ENCODE data around the gene SFTA2. TPM values are rescaled to one million over a fixed set of nuclear protein-coding genes. Genes with fewer than 3 reads are reported as not detected.

SFTA2 gene
- total and polyA plus RNA-seq, 10 donors = 0.08 to 2.6 (median 0.47) TPM; not detected in 7

DNA sequence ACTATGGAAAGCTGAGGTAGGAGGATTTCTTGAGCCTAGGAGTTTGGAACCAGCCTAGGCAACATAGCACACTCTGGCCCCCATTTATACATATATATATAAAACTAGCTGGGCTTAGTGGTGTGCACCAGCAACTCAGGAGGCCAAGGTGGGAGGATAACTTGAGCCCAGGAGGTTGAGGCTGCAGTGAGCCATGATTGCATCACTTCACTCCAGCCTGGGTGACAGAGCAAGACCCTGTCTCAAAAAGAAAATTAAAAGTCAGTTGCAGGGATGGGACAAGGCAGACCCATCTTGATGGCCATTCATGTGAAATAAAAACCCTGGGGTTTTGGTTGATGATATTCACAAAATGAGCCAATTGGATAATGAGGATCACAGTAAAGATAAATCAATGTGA, 30.5 kb downstream of the SFTA2 start:
- TF ChIP-seq POLR2AphosphoS5 (IDR thresholded peaks at IDR 0.05) (no peak), POLR2A (IDR thresholded peaks at IDR 0.05) (no peak)
- TF ChIP-seq, protein P1, sequence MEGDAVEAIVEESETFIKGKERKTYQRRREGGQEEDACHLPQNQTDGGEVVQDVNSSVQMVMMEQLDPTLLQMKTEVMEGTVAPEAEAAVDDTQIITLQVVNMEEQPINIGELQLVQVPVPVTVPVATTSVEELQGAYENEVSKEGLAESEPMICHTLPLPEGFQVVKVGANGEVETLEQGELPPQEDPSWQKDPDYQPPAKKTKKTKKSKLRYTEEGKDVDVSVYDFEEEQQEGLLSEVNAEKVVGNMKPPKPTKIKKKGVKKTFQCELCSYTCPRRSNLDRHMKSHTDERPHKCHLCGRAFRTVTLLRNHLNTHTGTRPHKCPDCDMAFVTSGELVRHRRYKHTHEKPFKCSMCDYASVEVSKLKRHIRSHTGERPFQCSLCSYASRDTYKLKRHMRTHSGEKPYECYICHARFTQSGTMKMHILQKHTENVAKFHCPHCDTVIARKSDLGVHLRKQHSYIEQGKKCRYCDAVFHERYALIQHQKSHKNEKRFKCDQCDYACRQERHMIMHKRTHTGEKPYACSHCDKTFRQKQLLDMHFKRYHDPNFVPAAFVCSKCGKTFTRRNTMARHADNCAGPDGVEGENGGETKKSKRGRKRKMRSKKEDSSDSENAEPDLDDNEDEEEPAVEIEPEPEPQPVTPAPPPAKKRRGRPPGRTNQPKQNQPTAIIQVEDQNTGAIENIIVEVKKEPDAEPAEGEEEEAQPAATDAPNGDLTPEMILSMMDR (IDR thresholded peaks at IDR 0.05 in 8 of 11, conservative IDR thresholded peaks at IDR 0.05 in 3 of 11) = no peak
- Histone ChIP-seq H3K4me1 (peaks cover 0 to 21% (median 4%) of the 10 kb centered on the region in 6 donors), H3K36me3 (peaks cover 0 to 37% (median 25%) of the 10 kb centered on the region in 6 donors), H3K4me3 (no peak overlapping the region), H3K27ac (no peak overlapping the region), H3K27me3 (replicated peaks in 1 of 7) (no peaks in the 10 kb centered on the region), H3K9me3 (no peaks in the 10 kb centered on the region)
- DNase-seq = no peak
- intact Hi-C loops (cut with DNase I; ENCODE audit: low total_unique reads) = no loop called here

DNA sequence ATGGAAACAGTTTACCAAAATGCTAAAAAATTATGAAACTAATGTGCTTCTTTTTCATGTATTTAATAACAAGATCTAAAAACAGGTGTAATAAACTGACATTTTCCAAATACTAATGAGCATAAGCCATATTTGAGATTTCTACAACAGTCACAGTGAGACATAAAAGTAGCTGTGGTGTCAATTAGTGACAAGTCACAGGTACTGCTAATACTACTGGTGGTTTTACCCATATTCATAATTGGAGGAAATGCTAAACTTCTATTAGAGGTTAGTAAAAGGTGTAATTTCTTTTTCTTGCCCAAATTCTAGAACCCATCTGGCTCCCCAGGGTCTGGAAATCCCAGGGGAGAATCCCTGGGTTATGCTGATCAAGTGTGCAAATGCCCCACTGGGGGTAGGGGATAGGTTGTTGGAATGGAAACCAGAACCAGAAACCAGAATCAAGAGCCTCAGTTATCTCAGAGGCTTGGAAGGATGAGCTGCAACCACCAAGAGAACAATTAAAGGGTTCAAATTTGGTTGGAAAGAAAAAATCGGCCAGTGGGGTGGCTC, 31.0 kb downstream of the SFTA2 start:
- Histone ChIP-seq H3K9me3 (no peaks in the 10 kb centered on the region), H3K4me3 (no peak overlapping the region), H3K36me3 (peaks cover 0 to 42% (median 25%) of the 10 kb centered on the region in 6 donors), H3K27ac (no peak overlapping the region), H3K4me1 (peaks cover 0 to 21% (median 4%) of the 10 kb centered on the region in 6 donors), H3K27me3 (replicated peaks in 1 of 7) (no peaks in the 10 kb centered on the region)
- DNase-seq = no peak
- intact Hi-C loops (cut with DNase I; ENCODE audit: low total_unique reads) = no loop called here
- WGBS, 5 donors = 72 to 86% (median 84%) methylated on average over 1 of the region's 1 CpG
- TF ChIP-seq, protein P1 (IDR thresholded peaks at IDR 0.05 in 8 of 11, conservative IDR thresholded peaks at IDR 0.05 in 3 of 11) = no peak
- TF ChIP-seq POLR2AphosphoS5 (IDR thresholded peaks at IDR 0.05) = no peak
- no peak for TF ChIP-seq POLR2A (IDR thresholded peaks at IDR 0.05)

- H3K4me3 ChIP-seq = no peak overlapping the region
- no peaks in the 10 kb centered on the region for H3K27me3 ChIP-seq (replicated peaks in 1 of 7)
- no peak overlapping the region for H3K27ac ChIP-seq
- 82 to 89% (median 87%) methylated on average over 23 of the region's 23 CpGs for WGBS, 5 donors
- peaks cover 0 to 63% (median 27%) of the 10 kb centered on the region in 6 donors for H3K36me3 ChIP-seq
- peaks cover 0 to 20% (median 4%) of the 10 kb centered on the region in 6 donors for H3K4me1 ChIP-seq
- no peaks in the 10 kb centered on the region for H3K9me3 ChIP-seq
- intact Hi-C loops (cut with DNase I; ENCODE audit: low total_unique reads) = no loop called here
- TF ChIP-seq, protein P1 (IDR thresholded peaks at IDR 0.05 in 8 of 11, conservative IDR thresholded peaks at IDR 0.05 in 3 of 11) = no peak
- TF ChIP-seq POLR2A (IDR thresholded peaks at IDR 0.05) (no peak), POLR2AphosphoS5 (IDR thresholded peaks at IDR 0.05) (no peak)
- DNase-seq = no peak
These were observed 33.1 kb downstream of the SFTA2 start for GRCh38 chr6:30898750-30899360.

- no peaks in the 10 kb centered on the region for H3K27me3 ChIP-seq (replicated peaks in 1 of 7)
- H3K36me3 ChIP-seq = peaks cover 0 to 72% (median 34%) of the 10 kb centered on the region in 6 donors
- no peaks in the 10 kb centered on the region for H3K9me3 ChIP-seq
- no peak overlapping the region for H3K4me3 ChIP-seq
- TF ChIP-seq, protein P1 (IDR thresholded peaks at IDR 0.05 in 8 of 11, conservative IDR thresholded peaks at IDR 0.05 in 3 of 11) = no peak
- no peak for TF ChIP-seq POLR2AphosphoS5 (IDR thresholded peaks at IDR 0.05)
- TF ChIP-seq POLR2A (IDR thresholded peaks at IDR 0.05) = no peak
- peaks cover 0 to 10% (median 3%) of the 10 kb centered on the region in 6 donors for H3K4me1 ChIP-seq
- DNase-seq = peak; percentile 62
- 83 to 95% (median 89%) methylated on average over 11 to 16 of the region's 16 CpGs for whole genome bisulfite sequencing, 5 donors
- no peak overlapping the region for H3K27ac ChIP-seq
- intact Hi-C loops (cut with DNase I; ENCODE audit: low total_unique reads) = no loop called here
These were observed 34.1 kb downstream of the SFTA2 start for GRCh38 chr6:30897882-30898281.

Measured in spleen (tissue), 11 donors.